SK-N-SH treated with all-trans-retinoic acid at 6 μM for 48 hours (cell line): ENCODE results near the gene FAM13A.

Experiments
- ATAC-seq: fragments of 200-7000 bp; cut with Tn5 transposase; 3 replicates; pipeline ENCODE4 v1.9.1; 2020; ENCODE audit warnings: mild to moderate bottlenecking, moderate library complexity
- ARNTL ChIP-seq: fragments of 450-650 bp; formaldehyde crosslinking; IDR thresholded peaks from 2 replicates; pipeline ENCODE4 v1.5.0; 2020; ENCODE audit warnings: low read depth, mild to moderate bottlenecking, moderate library complexity, borderline replicate concordance
- BACH2 ChIP-seq: fragments of 250-450 bp; sonication (Bioruptor Pico); IDR thresholded peaks from 2 replicates; pipeline ENCODE4 v1.9.0; 2021; ENCODE audit warnings: mild to moderate bottlenecking, borderline replicate concordance
- CREB5 ChIP-seq: fragments of 250-450 bp; sonication (Bioruptor Pico); IDR thresholded peaks from 2 replicates; pipeline ENCODE4 v1.5.1; 2020; ENCODE audit warnings: low read depth, mild to moderate bottlenecking, moderate library complexity
- CSDC2 ChIP-seq: fragments of 250-450 bp; sonication (Bioruptor Pico); IDR thresholded peaks from 2 replicates; pipeline ENCODE4 v1.5.0; 2020; ENCODE audit warnings: mild to moderate bottlenecking, moderate library complexity
- CSRNP3 ChIP-seq: fragments of 250-450 bp; sonication (Bioruptor Pico); IDR thresholded peaks from 2 replicates; pipeline ENCODE4 v1.5.1; 2021; ENCODE audit warnings: mild to moderate bottlenecking, moderate library complexity
- ISL1 ChIP-seq: fragments of 250-450 bp; sonication (Bioruptor Pico); IDR thresholded peaks from 2 replicates; pipeline ENCODE4 v2.1.2; 2022; ENCODE audit warnings: mild to moderate bottlenecking, moderate library complexity
- OSR1 ChIP-seq: fragments of 250-450 bp; sonication (Bioruptor Pico); IDR thresholded peaks from 2 replicates; pipeline ENCODE4 v1.8.0; 2022; ENCODE audit warnings: moderate library complexity, mild to moderate bottlenecking, inconsistent platforms
- PATZ1 ChIP-seq: fragments of 250-450 bp; sonication (Bioruptor Pico); IDR thresholded peaks from 2 replicates; pipeline ENCODE4 v1.8.0; 2020; ENCODE audit warnings: mild to moderate bottlenecking, moderate library complexity, borderline replicate concordance
- POU6F1 ChIP-seq: fragments of 250-450 bp; sonication (Bioruptor Pico); IDR thresholded peaks from 2 replicates; pipeline ENCODE4 v1.8.0; 2021; ENCODE audit warnings: low read depth, mild to moderate bottlenecking, moderate library complexity, borderline replicate concordance
- PPARA ChIP-seq: fragments of 250-450 bp; sonication (Bioruptor Pico); IDR thresholded peaks from 2 replicates; pipeline ENCODE4 v1.5.0; 2020; ENCODE audit warnings: mild to moderate bottlenecking, borderline replicate concordance
- SNAI2 ChIP-seq: fragments of 250-450 bp; sonication (Bioruptor Pico); IDR thresholded peaks from 2 replicates; pipeline ENCODE4 v1.5.0; 2020; ENCODE audit warnings: mild to moderate bottlenecking, moderate library complexity
- TCF4 ChIP-seq: fragments of 250-450 bp; sonication (Bioruptor Pico); IDR thresholded peaks from 2 replicates; pipeline ENCODE4 v1.8.0; 2021; ENCODE audit warnings: mild to moderate bottlenecking, moderate library complexity, borderline replicate concordance
- TOX ChIP-seq: fragments of 250-450 bp; sonication (Bioruptor Pico); IDR thresholded peaks from 2 replicates; pipeline ENCODE4 v1.8.0; 2021; ENCODE audit warnings: mild to moderate bottlenecking, moderate library complexity, borderline replicate concordance
- TSHZ2 ChIP-seq: fragments of 250-450 bp; sonication (Bioruptor Pico); IDR thresholded peaks from 2 replicates; pipeline ENCODE4 v1.5.0; 2020; ENCODE audit warnings: mild to moderate bottlenecking, moderate library complexity
- ZFP3 ChIP-seq: fragments of 250-450 bp; sonication (Bioruptor Pico); IDR thresholded peaks from 2 replicates; pipeline ENCODE4 v1.5.0; 2020; ENCODE audit warnings: mild to moderate bottlenecking, moderate library complexity
- ZFP30 ChIP-seq: fragments of 450-650 bp; formaldehyde crosslinking; IDR thresholded peaks from 2 replicates; pipeline ENCODE4 v1.5.0; 2022; ENCODE audit warnings: mild to moderate bottlenecking, moderate library complexity
- ZNF565 ChIP-seq: fragments of 450-650 bp; formaldehyde crosslinking; conservative IDR thresholded peaks from 2 replicates; pipeline ENCODE4 v1.5.0; 2020; ENCODE audit warnings: low read depth, mild to moderate bottlenecking, moderate library complexity
- ZNF70 ChIP-seq: fragments of 450-650 bp; formaldehyde crosslinking; IDR thresholded peaks from 2 replicates; pipeline ENCODE4 v1.5.0; 2020; ENCODE audit warnings: mild to moderate bottlenecking, moderate library complexity
- ZNF8 ChIP-seq: fragments of 450-650 bp; formaldehyde crosslinking; IDR thresholded peaks from 2 replicates; pipeline ENCODE4 v1.5.0; 2020; ENCODE audit warnings: mild to moderate bottlenecking, moderate library complexity

The FAM13A gene

GRCh38 chr4:88756149-88756548, 300.8 kb downstream of the FAM13A start:
- TF ChIP-seq SNAI2 (no peak), ZNF70 (CRISPR knock-in tag) (no peak), CREB5 (CRISPR knock-in tag) (no peak), ZFP30 (CRISPR knock-in tag) (no peak), OSR1 (CRISPR knock-in tag) (no peak), ISL1 (CRISPR knock-in tag) (no peak), TCF4 (CRISPR knock-in tag) (no peak)
- TF ChIP-seq, all 23 proteins: peak for 0
- ATAC-seq, result no peak

- no peak for ATAC-seq
- no peak for TF ChIP-seq TSHZ2 (CRISPR knock-in tag)
- no peak for TF ChIP-seq CSRNP3
- TF ChIP-seq ZNF70 (CRISPR knock-in tag), result no peak
- no peak for TF ChIP-seq TOX
- no peak for TF ChIP-seq ZFP3
- TF ChIP-seq PPARA (CRISPR knock-in tag), result no peak
These were observed 301.5 kb downstream of the FAM13A start for GRCh38 chr4:88755454-88755853.

GRCh38 chr4:88754796-88755195, 302.2 kb downstream of the FAM13A start:
- TF ChIP-seq POU6F1 (CRISPR knock-in tag) (no peak), CREB5 (CRISPR knock-in tag) (no peak), CSDC2 (no peak), PATZ1 (CRISPR knock-in tag) (no peak), ISL1 (CRISPR knock-in tag) (no peak), BACH2 (no peak), ARNTL (CRISPR knock-in tag) (no peak), ZNF8 (no peak), ZFP3 (no peak), SNAI2 (no peak), PPARA (CRISPR knock-in tag) (no peak), ZNF565 (no peak), ZNF70 (CRISPR knock-in tag) (no peak), ZFP30 (CRISPR knock-in tag) (no peak)
- ATAC-seq, result no peak
